Motor neuron (in vitro differentiated cells): ENCODE data around the gene DDHD1. TPM values are rescaled to one million over a fixed set of nuclear protein-coding genes. Genes with fewer than 3 reads are reported as not detected.

ENCODE experiments used
- ATAC-seq, 8 experiments: fragments of 200-7000 bp; cut with Tn5 transposase; replicated peaks in 6 of 8; 2 replicates each; pipeline ENCODE4 v1.8.0; 2021; ENCODE audit warnings: mild to moderate bottlenecking in 8 of 8, moderate library complexity in 8 of 8
- H3K27ac ChIP-seq, 2 donors: fragments of 250-450 bp; sonication (Bioruptor Pico); 2 replicates each; pipeline ENCODE4 v1.9.0; 2021; ENCODE audit warnings: antibody characterized with exemption in 2 of 2, mild to moderate bottlenecking in 2 of 2, moderate library complexity in 1 of 2
- H3K4me1 ChIP-seq, 2 donors: fragments of 250-450 bp; sonication (Bioruptor Pico); replicated peaks in 1 of 2; 2 replicates each; pipeline ENCODE4 v1.6.1; 2021; ENCODE audit warnings: antibody characterized with exemption in 2 of 2, mild to moderate bottlenecking in 2 of 2, moderate library complexity in 1 of 2
- H3K4me3 ChIP-seq, 5 donors: fragments of 250-450 bp; sonication (Bioruptor Pico); 2 replicates each; pipeline ENCODE4 v1.9.0; 2021; ENCODE audit warnings: antibody characterized with exemption in 5 of 5, mild to moderate bottlenecking in 5 of 5, moderate library complexity in 4 of 5
- WGBS, 10 experiments: fragments of 450-650 bp; shearing (Covaris generic); methylation state at CpG; one replicate each; pipeline ENCODE4 v1.0.0; 2022; 5-methylcytosine and 5-hydroxymethylcytosine counted together
- in situ Hi-C, 9 experiments: fragments of 400-800 bp; cut with MboI; loops; one replicate each; pipeline ENCODE4 v1.15.0; 2021; ENCODE audit warnings: low sequenced_read_pairs in 9 of 9, low pct_unique_long_range_greater_than_20kb in 2 of 9; ENCODE audit not compliant: unreplicated experiment in 9 of 9
- total RNA-seq, 8 experiments: library from RNA; unstranded; fragments of 300-600 nt; gene quantifications; 2 replicates each; pipeline versions ENCODE4 v1.2.3 to v1.2.4, GENCODE V29; 2022

Gene DDHD1
- total RNA-seq, 8 experiments from 2014 or later, result 14.1 to 43.8 (median 17.3) TPM

GRCh38 chr14:53060046-53060445 lies 93.1 kb downstream of the DDHD1 start:
- in situ Hi-C loops, result loop anchor here in 1 of 9 experiments (25.0 kb wide), 1 partner anchor 248 kb away; no protein-coding TSS in a partner anchor
- WGBS, 10 experiments, result 88 to 100% (median 100%) methylated on average over 1 of the region's 1 CpG; no CpG with 5 or more reads in 1 of the 10 experiments
- Histone ChIP-seq H3K27ac (no peak overlapping the region), H3K4me3 (no peak overlapping the region), H3K4me1 (no peaks in the 10 kb centered on the region)
- ATAC-seq, result no peak

GRCh38 chr14:53055003-53055402 lies 98.1 kb downstream of the DDHD1 start:
- WGBS, 10 experiments, result 0 to 20% (median 17%) methylated on average over 1 of the region's 1 CpG; no CpG with 5 or more reads in 3 of the 10 experiments
- in situ Hi-C loops, result loop anchor here in 2 of 9 experiments (10.0 to 25.0 kb wide), 2 partner anchors 230 to 243 kb away; no protein-coding TSS in a partner anchor
- H3K4me1 ChIP-seq, result no peaks in the 10 kb centered on the region
- no peak overlapping the region for H3K27ac ChIP-seq
- no peak overlapping the region for H3K4me3 ChIP-seq
- peak; percentile 44 to 88 (median 65) for ATAC-seq

GRCh38 chr14:53054457-53054856 lies 98.7 kb downstream of the DDHD1 start:
- peak in 3 of 8 experiments; percentile 84 to 98 (median 93) for ATAC-seq
- no peaks in the 10 kb centered on the region for H3K4me1 ChIP-seq
- no peak overlapping the region for H3K27ac ChIP-seq
- 0 to 85% (median 71%) methylated on average over 1 to 2 of the region's 2 CpGs; no CpG with 5 or more reads in 3 of the 10 experiments for WGBS, 10 experiments
- H3K4me3 ChIP-seq, result no peak overlapping the region
- in situ Hi-C loops, result loop anchor here in 2 of 9 experiments (10.0 to 25.0 kb wide), 2 partner anchors 230 to 242 kb away; no protein-coding TSS in a partner anchor

GRCh38 chr14:53048631-53049030 lies 104.5 kb downstream of the DDHD1 start:
- 32 to 100% (median 90%) methylated on average over 1 to 2 of the region's 2 CpGs; no CpG with 5 or more reads in 1 of the 10 experiments for WGBS, 10 experiments
- no peaks in the 10 kb centered on the region for H3K4me1 ChIP-seq
- in situ Hi-C loops, result loop anchor here in 1 of 9 experiments (25.0 kb wide), 1 partner anchor 236 kb away; no protein-coding TSS in a partner anchor

GRCh38 chr14:53047307-53048069 lies 105.6 kb downstream of the DDHD1 start:
- H3K27ac ChIP-seq, result no peak overlapping the region
- ATAC-seq, result peak in 3 of 8 experiments; percentile 22 to 64 (median 23)
- 77 to 100% (median 94%) methylated on average over 1 to 5 of the region's 5 CpGs for WGBS, 10 experiments
- in situ Hi-C loops, result loop anchor here in 1 of 9 experiments (25.0 kb wide), 1 partner anchor 235 kb away; no protein-coding TSS in a partner anchor
- H3K4me1 ChIP-seq, result no peaks in the 10 kb centered on the region
- H3K4me3 ChIP-seq, result no peak overlapping the region

More at GRCh38 chr14:53048631-53049030, 104.5 kb downstream of the DDHD1 start:
- Histone ChIP-seq H3K27ac (no peak overlapping the region), H3K4me3 (no peak overlapping the region)
- no peak for ATAC-seq

GRCh38 chr14:53044486-53044885 lies 108.6 kb downstream of the DDHD1 start:
- Histone ChIP-seq H3K4me1 (no peaks in the 10 kb centered on the region), H3K27ac (no peak overlapping the region), H3K4me3 (no peak overlapping the region)
- in situ Hi-C loops, result loop anchor here in 1 of 9 experiments (25.0 kb wide), 1 partner anchor 232 kb away; no protein-coding TSS in a partner anchor
- 19 to 100% (median 93%) methylated on average over 2 of the region's 2 CpGs; no CpG with 5 or more reads in 2 of the 10 experiments for WGBS, 10 experiments
- ATAC-seq, result no peak

GRCh38 chr14:53043027-53043581 lies 110.0 kb downstream of the DDHD1 start:
- no peak for ATAC-seq
- WGBS, 10 experiments, result 60 to 100% (median 96%) methylated on average over 1 to 5 of the region's 7 CpGs
- Histone ChIP-seq H3K4me1 (no peaks in the 10 kb centered on the region), H3K4me3 (no peak overlapping the region), H3K27ac (no peak overlapping the region)
- in situ Hi-C loops, result loop anchor here in 1 of 9 experiments (25.0 kb wide), 1 partner anchor 231 kb away; no protein-coding TSS in a partner anchor

- Histone ChIP-seq H3K27ac (no peak overlapping the region), H3K4me1 (no peaks in the 10 kb centered on the region), H3K4me3 (no peak overlapping the region)
- in situ Hi-C loops, result loop anchor here in 1 of 9 experiments (25.0 kb wide), 1 partner anchor 230 kb away; no protein-coding TSS in a partner anchor
- 87 to 100% (median 95%) methylated on average over 2 to 4 of the region's 4 CpGs for WGBS, 10 experiments
- ATAC-seq, result no peak
These were observed 110.6 kb downstream of the DDHD1 start for GRCh38 chr14:53042480-53042879.

GRCh38 chr14:53041067-53041466 lies 112.1 kb downstream of the DDHD1 start:
- peak in 1 of 8 experiments; percentile 31 for ATAC-seq
- Histone ChIP-seq H3K27ac (no peak overlapping the region), H3K4me1 (no peaks in the 10 kb centered on the region), H3K4me3 (no peak overlapping the region)
- in situ Hi-C loops, result loop anchor here in 1 of 9 experiments (25.0 kb wide), 1 partner anchor 229 kb away; no protein-coding TSS in a partner anchor
- WGBS, 10 experiments, result 59 to 100% (median 96%) methylated on average over 1 to 2 of the region's 2 CpGs; no CpG with 5 or more reads in 2 of the 10 experiments

- Histone ChIP-seq H3K27ac (no peak overlapping the region), H3K4me1 (no peaks in the 10 kb centered on the region), H3K4me3 (no peak overlapping the region)
- ATAC-seq, result no peak
- 87 to 100% (median 100%) methylated on average over 1 to 3 of the region's 3 CpGs for WGBS, 10 experiments
- in situ Hi-C loops, result loop anchor here in 1 of 9 experiments (25.0 kb wide), 1 partner anchor 226 kb away; no protein-coding TSS in a partner anchor
These were observed 114.5 kb downstream of the DDHD1 start for GRCh38 chr14:53038629-53039028.

- in situ Hi-C loops, result loop anchor here in 1 of 9 experiments (25.0 kb wide), 1 partner anchor 225 kb away; no protein-coding TSS in a partner anchor
- no peak overlapping the region for H3K4me3 ChIP-seq
- no peak for ATAC-seq
- no peaks in the 10 kb centered on the region for H3K4me1 ChIP-seq
- no peak overlapping the region for H3K27ac ChIP-seq
- WGBS, 10 experiments, result 14 to 100% (median 78%) methylated on average over 1 of the region's 1 CpG; no CpG with 5 or more reads in 4 of the 10 experiments
These were observed 116.1 kb downstream of the DDHD1 start for GRCh38 chr14:53037016-53037415.

- WGBS, 10 experiments, result 11 to 100% (median 85%) methylated on average over 1 to 6 of the region's 6 CpGs
- Histone ChIP-seq H3K4me3 (no peak overlapping the region), H3K4me1 (no peaks in the 10 kb centered on the region), H3K27ac (no peak overlapping the region)
- peak in 3 of 8 experiments; percentile 50 to 67 (median 64) for ATAC-seq
- in situ Hi-C loops, result loop anchor here in 1 of 9 experiments (25.0 kb wide), 1 partner anchor 223 kb away; no protein-coding TSS in a partner anchor
These were observed 117.5 kb downstream of the DDHD1 start for GRCh38 chr14:53035336-53036210.
